GM23338 (cell line): ENCODE data around the gene UBR2. TPM values are rescaled to one million over a fixed set of nuclear protein-coding genes. Genes with fewer than 3 reads are reported as not detected.

ENCODE experiments used
- ATAC-seq: fragments of 200-7000 bp; cut with Tn5 transposase; 3 replicates; pipeline ENCODE4 v1.9.1; 2020
- DNase-seq: peaks from one replicate; pipeline ENCODE4 v3.0.0-alpha.2; 2015; ENCODE audit warnings: low spot score
- H2AFZ ChIP-seq: fragments of 200-600 bp; sonication (generic); 2 replicates; pipeline ENCODE4 v1.8.0; 2016; ENCODE audit warnings: antibody characterized with exemption, mild to moderate bottlenecking, moderate library complexity
- H3F3A ChIP-seq: fragments of 200-600 bp; sonication (generic); replicated peaks from 2 replicates; pipeline ENCODE4 v1.8.0; 2017; ENCODE audit warnings: antibody characterized with exemption, mixed run types, low read depth
- H3K27ac ChIP-seq: fragments of 200-600 bp; sonication (generic); 2 replicates; pipeline ENCODE4 v1.6.1; 2016; ENCODE audit warnings: low read depth
- H3K27me3 ChIP-seq: fragments of 200-600 bp; sonication (generic); 2 replicates; pipeline ENCODE4 v1.8.0; 2016; ENCODE audit warnings: mild to moderate bottlenecking, mixed run types, moderate library complexity; ENCODE audit not compliant: insufficient read depth
- H3K36me3 ChIP-seq: fragments of 200-600 bp; sonication (generic); 2 replicates; pipeline ENCODE4 v1.8.0; 2016; ENCODE audit warnings: mild to moderate bottlenecking; ENCODE audit not compliant: insufficient read depth
- H3K4me1 ChIP-seq: fragments of 200-600 bp; sonication (generic); 2 replicates; pipeline ENCODE4 v1.8.0; 2016; ENCODE audit warnings: mild to moderate bottlenecking, moderate library complexity; ENCODE audit not compliant: insufficient read depth
- H3K4me2 ChIP-seq: fragments of 200-600 bp; sonication (generic); 2 replicates; pipeline ENCODE4 v1.7.1; 2017; ENCODE audit warnings: mixed run types
- H3K4me3 ChIP-seq: fragments of 200-600 bp; sonication (generic); 2 replicates; pipeline ENCODE4 v1.6.1; 2016; ENCODE audit warnings: mixed run types
- H3K79me2 ChIP-seq: fragments of 200-600 bp; sonication (generic); replicated peaks from 2 replicates; pipeline ENCODE4 v1.8.0; 2017; ENCODE audit warnings: mild to moderate bottlenecking; ENCODE audit not compliant: insufficient read depth
- H3K9me2 ChIP-seq: fragments of 200-600 bp; sonication (generic); 2 replicates; pipeline ENCODE4 v1.8.0; 2017; ENCODE audit not compliant: insufficient read depth
- H4K20me1 ChIP-seq: fragments of 200-600 bp; sonication (generic); replicated peaks from 2 replicates; pipeline ENCODE4 v1.8.0; 2017; ENCODE audit warnings: mild to moderate bottlenecking; ENCODE audit not compliant: insufficient read depth
- H3K27ac Mint-ChIP-seq: 2 replicates; pipeline ENCODE4 v1.8.0; 2020; ENCODE audit warnings: inconsistent platforms, mild to moderate bottlenecking, moderate library complexity, mixed read lengths
- H3K27me3 Mint-ChIP-seq: 3 replicates; pipeline ENCODE4 v1.8.0; 2022; ENCODE audit warnings: low read depth, mild to moderate bottlenecking, moderate library complexity, mixed read lengths, inconsistent platforms; ENCODE audit not compliant: insufficient read depth, poor library complexity
- H3K36me3 Mint-ChIP-seq: 3 replicates; pipeline ENCODE4 v1.8.0; 2021; ENCODE audit warnings: low read depth, mild to moderate bottlenecking, inconsistent platforms, moderate library complexity, mixed read lengths
- H3K4me1 Mint-ChIP-seq: 3 replicates; pipeline ENCODE4 v1.8.0; 2020; ENCODE audit warnings: mild to moderate bottlenecking, inconsistent platforms, mixed read lengths
- H3K4me3 Mint-ChIP-seq: 3 replicates; pipeline ENCODE4 v1.8.0; 2021; ENCODE audit warnings: moderate library complexity, mild to moderate bottlenecking, inconsistent platforms, mixed read lengths
- H3K9me3 Mint-ChIP-seq: 3 replicates; pipeline ENCODE4 v1.8.0; 2020; ENCODE audit warnings: moderate library complexity, mild to moderate bottlenecking, inconsistent platforms, mixed read lengths
- CREB1 ChIP-seq: fragments of 250-450 bp; sonication (Bioruptor Pico); IDR thresholded peaks from 2 replicates; pipeline ENCODE4 v1.5.0; 2020; ENCODE audit warnings: low read depth, mild to moderate bottlenecking, moderate library complexity
- EZH2 ChIP-seq: fragments of 200-600 bp; sonication (generic); IDR thresholded peaks from one replicate; pipeline ENCODE4 v1.8.0; 2017; ENCODE audit warnings: antibody characterized with exemption, mild to moderate bottlenecking, low read depth; ENCODE audit not compliant: unreplicated experiment
- JUNB ChIP-seq: IDR thresholded peaks from one replicate; pipeline ENCODE4 v1.6.1; 2016; ENCODE audit warnings: antibody characterized with exemption; ENCODE audit not compliant: unreplicated experiment
- POLR2AphosphoS5 ChIP-seq: IDR thresholded peaks from 2 replicates; pipeline ENCODE4 v1.6.1; 2016; ENCODE audit warnings: antibody characterized with exemption, low read depth
- STAT1 ChIP-seq: IDR thresholded peaks from one replicate; pipeline ENCODE4 v1.6.1; 2016; ENCODE audit warnings: antibody characterized with exemption; ENCODE audit not compliant: unreplicated experiment
- ZNF331 ChIP-seq: fragments of 250-450 bp; sonication (Bioruptor Pico); IDR thresholded peaks from 2 replicates; pipeline ENCODE4 v1.5.0; 2020; ENCODE audit warnings: low read depth, mild to moderate bottlenecking, moderate library complexity
- ZNF462 ChIP-seq: fragments of 250-450 bp; sonication (Bioruptor Pico); IDR thresholded peaks from 2 replicates; pipeline ENCODE4 v1.5.0; 2020; ENCODE audit warnings: mild to moderate bottlenecking, moderate library complexity
- polyA plus RNA-seq: library from polyadenylated mRNA; unstranded; fragments of >200 nt; fragmentation: Nextera tagmentation; extraction: Ambion mirVana; gene quantifications from 2 replicates; pipeline ENCODE4 v1.2.1, GENCODE V29; 2016
- total RNA-seq: library from RNA; depleted of rRNA; stranded (reverse); fragments of >200 nt; shearing (Covaris generic); gene quantifications from 2 replicates; pipeline ENCODE4 v1.2.3, GENCODE V29; 2014

UBR2 gene
- total and polyA plus RNA-seq, 2 experiments from 2014 or later, result 6.7 to 21.2 TPM

GRCh38 chr6:42708096-42708495 is 144.3 kb downstream of the UBR2 start:
- Histone ChIP-seq H3K27me3 (no peaks in the 10 kb centered on the region), H3K79me2 (no peaks in the 10 kb centered on the region)

GRCh38 chr6:42709871-42710270 is 146.0 kb downstream of the UBR2 start:
- H3K4me3 Mint-ChIP-seq, result no peak overlapping the region
- no peak overlapping the region for H3K4me2 ChIP-seq
- no peaks in the 10 kb centered on the region for H3K9me2 ChIP-seq
- H3K27ac Mint-ChIP-seq, result no peak overlapping the region
- no peaks in the 10 kb centered on the region for H3F3A ChIP-seq
- no peaks in the 10 kb centered on the region for H3K79me2 ChIP-seq
- H3K27ac ChIP-seq, result no peak overlapping the region
- H3K4me1 ChIP-seq, result no peaks in the 10 kb centered on the region; the same call in 1 of the 2 replicates
- peak overlapping the region; percentile 80; the same call in 1 of the 2 replicates for H2AFZ ChIP-seq
- no peaks in the 10 kb centered on the region for H3K27me3 ChIP-seq
- H3K36me3 Mint-ChIP-seq, result peaks cover 3% of the 10 kb centered on the region; the same call in 1 of the 3 replicates
- ATAC-seq, result peak; percentile 17
- TF ChIP-seq CREB1 (CRISPR knock-in tag) (no peak), JUNB (no peak), POLR2AphosphoS5 (no peak), STAT1 (no peak), EZH2 (no peak), ZNF462 (CRISPR knock-in tag) (no peak)
- no peak overlapping the region for H3K4me3 ChIP-seq
- H3K9me3 Mint-ChIP-seq, result peaks cover 12% of the 10 kb centered on the region
- no peaks in the 10 kb centered on the region for H3K27me3 Mint-ChIP-seq
- H3K4me1 Mint-ChIP-seq, result peaks cover 5% of the 10 kb centered on the region; the same call in 2 of the 3 replicates
- no peaks in the 10 kb centered on the region for H3K36me3 ChIP-seq
- DNase-seq, result no peak
- H4K20me1 ChIP-seq, result no peaks in the 10 kb centered on the region

More at GRCh38 chr6:42708096-42708495, 144.3 kb downstream of the UBR2 start:
- Histone ChIP-seq H3K4me3 (no peak overlapping the region), H3K4me2 (no peak overlapping the region), H3K9me2 (no peaks in the 10 kb centered on the region), H3K36me3 (no peaks in the 10 kb centered on the region), H3K4me1 (peaks cover 3% of the 10 kb centered on the region; the same call in 1 of the 2 replicates), H3F3A (no peaks in the 10 kb centered on the region), H2AFZ (no peak overlapping the region), H3K27ac (no peak overlapping the region), H4K20me1 (no peaks in the 10 kb centered on the region)
- Mint-ChIP-seq H3K27ac (no peak overlapping the region), H3K4me3 (no peak overlapping the region), H3K27me3 (peaks cover 6% of the 10 kb centered on the region), H3K9me3 (peaks cover 12% of the 10 kb centered on the region), H3K4me1 (peaks cover 11% of the 10 kb centered on the region), H3K36me3 (peaks cover 3% of the 10 kb centered on the region; the same call in 1 of the 3 replicates)
- ATAC-seq, result no peak
- DNase-seq, result no peak
- TF ChIP-seq EZH2 (no peak), CREB1 (CRISPR knock-in tag) (no peak), POLR2AphosphoS5 (no peak), ZNF331 (CRISPR knock-in tag) (no peak), JUNB (no peak)
